HG03575 (cell line): ENCODE data around the gene THAP12.
A peak's percentile ranks its signal among the peaks of the same experiment; 100 is the strongest.
"Not testable (repeated sequence)": the region's sequence is repeated elsewhere in the genome, so short reads cannot be mapped to it uniquely, and the experiment has no call there.

Source experiments
- ATAC-seq: cut with Tn5 transposase; IDR thresholded peaks from one replicate; pipeline ENCODE4 v1.9.1; 2021; ENCODE audit not compliant: unreplicated experiment, insufficient number of reproducible peaks, low FRiP score; ENCODE audit errors: extremely low read depth

THAP12 gene

DNA sequence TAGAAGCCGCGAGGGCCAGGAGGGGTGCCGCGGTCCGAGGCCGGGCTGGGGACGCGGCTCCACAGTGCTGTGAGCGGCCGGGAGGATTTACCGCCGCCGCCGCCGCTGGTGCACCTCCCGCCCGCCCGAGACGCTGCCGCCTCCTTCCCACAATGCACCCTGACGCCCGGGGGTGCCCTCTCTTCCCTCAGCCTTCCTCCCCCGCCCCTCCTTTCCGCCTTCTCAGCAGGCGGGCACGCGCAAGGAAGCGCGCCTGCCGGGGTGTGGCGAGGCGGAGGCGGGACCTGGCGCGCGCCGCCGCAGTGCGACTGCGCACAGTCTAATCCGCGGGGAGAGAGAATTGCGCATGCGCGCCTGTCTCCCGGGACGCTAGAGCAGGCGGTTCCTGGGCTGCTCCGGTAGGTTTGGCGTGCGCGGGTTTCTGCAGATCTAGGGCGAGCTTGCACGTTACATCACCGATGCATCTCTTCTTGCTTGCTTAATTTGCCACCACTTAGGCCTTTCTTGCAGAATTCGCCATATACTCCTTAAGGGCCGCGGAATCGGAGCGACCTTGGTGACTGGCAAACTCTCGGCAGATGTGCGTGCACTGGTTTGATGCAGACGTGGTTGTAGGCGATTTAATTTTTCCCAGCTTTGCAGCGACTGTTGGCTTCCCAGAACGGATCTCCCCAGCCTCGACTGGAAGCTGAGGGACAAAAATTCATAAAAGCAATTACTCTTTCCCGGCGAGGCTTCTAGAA, at the start of gene THAP12, which contains the start of gene GVQW3:
Gene THAP12 (minus strand): TSS at position 156 of the 743 bp plus-strand sequence. CDS start 296 bp downstream, outside the sequence.
Gene GVQW3 (plus strand): TSS at position 347 of the 743 bp plus-strand sequence. CDS start 506 bp downstream, outside the sequence.
- ATAC-seq = peak; percentile 29

DNA sequence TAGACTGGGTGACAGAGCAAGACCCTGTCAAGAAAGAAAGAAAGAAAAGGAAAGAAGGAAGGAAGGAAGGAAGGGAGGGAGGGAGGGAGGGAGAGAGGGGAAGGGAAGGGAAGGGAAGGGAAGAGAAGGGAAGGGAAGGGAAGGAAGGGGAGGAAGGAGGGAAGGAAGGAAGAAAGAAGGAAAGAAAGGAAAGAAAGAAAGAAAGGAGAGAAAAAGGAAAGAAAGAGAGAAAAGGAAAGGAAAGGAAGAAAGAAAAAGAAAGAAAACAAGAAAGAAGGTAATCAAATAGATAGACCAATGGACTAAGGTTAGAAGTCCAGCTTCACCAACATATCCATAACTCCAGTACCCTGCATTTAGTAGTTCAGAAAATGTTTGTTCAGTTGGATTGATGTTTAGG, 45.7 kb upstream of the THAP12 start:
- no peak for ATAC-seq

DNA sequence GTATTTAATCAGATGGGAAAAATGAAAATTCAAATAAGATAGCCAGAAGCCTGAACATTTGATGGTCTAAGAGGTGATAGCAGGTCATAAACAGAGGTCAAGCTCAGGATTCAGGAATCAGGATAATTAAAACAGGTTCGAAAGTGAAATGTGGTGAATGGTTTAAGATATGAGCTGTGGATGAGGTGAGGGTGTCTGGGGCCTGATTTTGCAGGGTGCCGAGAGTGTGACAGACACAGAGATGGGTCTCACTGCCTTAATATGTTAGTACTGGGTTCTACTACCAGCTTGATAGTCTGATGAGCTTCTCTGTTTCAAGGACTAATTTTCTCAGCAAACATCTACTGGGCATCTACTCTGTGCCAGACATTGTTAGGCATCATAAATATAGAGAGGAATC, 44.0 kb upstream of the THAP12 start:
- ATAC-seq = no peak

- no peak for ATAC-seq
Measured at GRCh38 chr11:76424379-76424778, 43.4 kb upstream of the THAP12 start.

DNA sequence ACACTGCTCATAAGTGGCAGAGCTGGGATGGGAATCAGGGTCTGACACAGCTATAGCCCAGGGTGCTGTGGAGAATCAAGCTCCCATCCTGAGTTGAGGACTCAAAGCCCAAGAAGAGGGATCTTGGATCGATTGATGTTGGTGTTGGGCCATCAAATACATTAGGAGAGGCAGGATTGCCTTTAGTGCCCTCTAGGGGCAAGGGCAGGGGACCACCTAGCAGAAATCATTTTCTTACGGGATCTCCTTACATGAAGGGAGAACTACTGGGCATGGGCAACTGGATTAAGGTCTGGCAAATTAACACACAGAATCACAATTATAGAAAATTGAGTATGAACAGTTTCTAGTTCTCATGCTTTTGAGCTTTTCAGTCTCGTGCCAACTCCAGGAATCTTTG, 39.0 kb upstream of the THAP12 start:
- no peak for ATAC-seq

DNA sequence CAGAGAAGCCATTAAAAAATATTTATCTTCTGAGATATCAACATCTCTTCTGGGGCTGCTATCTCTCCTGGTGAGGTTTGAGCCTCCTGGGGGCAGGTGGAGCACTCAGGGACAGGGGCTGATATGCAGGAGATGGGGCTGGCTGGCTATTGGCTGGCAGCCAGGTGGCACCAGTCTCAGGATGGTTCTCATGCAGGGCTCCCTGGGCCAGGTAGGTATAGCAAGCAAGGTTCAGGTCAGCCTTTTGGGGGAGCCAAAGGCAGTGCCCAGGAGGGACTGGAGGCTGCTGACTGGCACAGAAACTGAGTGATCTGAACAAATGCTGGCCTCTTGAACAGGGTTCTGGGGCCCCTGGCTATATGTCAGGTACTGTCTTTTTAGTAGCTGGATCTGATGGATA, 34.1 kb upstream of the THAP12 start:
- no peak for ATAC-seq

- ATAC-seq = no peak
Measured at GRCh38 chr11:76410851-76411357, 30.0 kb upstream of the THAP12 start.

- ATAC-seq = no peak
Measured at GRCh38 chr11:76408171-76408965, 27.4 kb upstream of the THAP12 start.

DNA sequence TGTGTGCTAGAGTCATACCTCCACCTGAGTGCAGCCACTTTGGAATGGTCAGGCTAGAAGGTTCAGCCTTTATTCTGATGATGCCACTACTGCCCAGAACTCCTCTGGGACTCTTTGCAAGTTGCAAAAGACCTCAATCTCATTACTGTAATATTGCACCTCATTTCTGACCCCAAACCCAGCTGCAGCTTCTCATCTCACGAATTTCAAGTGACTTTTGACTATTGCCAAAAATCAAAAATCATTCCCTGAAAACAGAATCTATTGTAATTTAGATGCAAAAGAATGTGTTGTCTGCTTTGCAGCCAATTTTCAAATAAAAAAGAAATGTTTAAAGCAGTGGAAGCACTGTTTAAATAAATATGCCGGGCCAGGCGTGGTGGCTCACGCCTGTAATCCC, 25.4 kb upstream of the THAP12 start:
- no peak for ATAC-seq

DNA sequence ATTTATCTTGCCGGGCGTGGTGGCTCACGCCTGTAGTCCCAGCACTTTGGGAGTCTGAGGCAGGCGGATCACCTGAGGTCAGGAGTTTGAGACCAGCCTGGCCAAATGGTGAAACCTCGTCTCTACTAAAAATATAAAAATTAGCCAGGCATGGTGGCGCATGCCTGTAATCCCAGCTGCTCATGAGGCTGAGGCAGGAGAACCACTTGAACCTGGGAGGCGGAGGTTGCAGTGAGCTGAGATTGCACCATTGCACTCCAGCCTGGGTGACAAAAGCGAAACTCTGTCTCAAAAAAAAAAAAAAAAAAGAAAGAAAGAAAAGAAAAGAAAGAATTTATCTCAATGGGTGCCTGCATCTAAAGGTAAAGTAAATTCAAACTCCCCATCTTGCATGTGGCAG, 20.6 kb upstream of the THAP12 start:
- ATAC-seq = not testable (repeated sequence)

GRCh38 chr11:76400967-76401366, 20.0 kb upstream of the THAP12 start:
- ATAC-seq = no peak

DNA sequence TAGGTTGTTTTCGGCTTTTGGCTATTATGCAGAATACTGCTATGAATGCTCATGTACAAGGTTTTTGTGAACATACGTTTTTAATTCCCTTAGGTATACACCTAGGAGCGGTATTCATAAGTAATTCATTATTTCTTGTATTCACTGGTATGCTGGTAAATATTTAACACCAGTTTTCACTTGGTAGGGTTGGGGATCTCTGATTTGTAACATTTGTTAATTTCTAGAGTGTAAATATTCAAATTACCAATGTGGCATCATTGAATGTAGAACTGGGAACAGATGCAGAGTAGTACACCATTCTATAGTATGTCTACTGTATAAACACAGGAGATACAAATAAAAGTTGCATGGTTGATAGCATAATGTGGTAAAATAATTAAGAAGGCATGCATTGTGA, 16.5 kb upstream of the THAP12 start:
- no peak for ATAC-seq

GRCh38 chr11:76395296-76395695, 14.4 kb upstream of the THAP12 start:
- no peak for ATAC-seq

DNA sequence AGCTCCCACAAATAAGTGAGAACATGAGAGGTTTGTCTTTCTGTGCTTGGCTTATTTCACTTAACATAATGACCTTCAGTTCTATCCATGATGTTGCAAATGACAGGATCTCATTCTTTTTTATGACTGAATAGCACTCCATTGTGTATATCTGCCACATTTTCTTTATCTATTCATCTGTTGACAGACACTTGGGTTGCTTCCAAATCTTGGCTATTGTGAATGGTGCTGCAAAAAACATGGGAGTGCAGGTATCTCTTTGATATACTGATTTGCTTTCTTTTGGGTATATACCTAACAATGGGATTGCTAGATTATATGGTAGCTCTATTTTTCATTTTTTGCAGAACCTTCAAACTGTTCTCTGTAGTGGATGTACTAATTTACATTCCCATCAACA, 13.5 kb upstream of the THAP12 start:
- no peak for ATAC-seq

DNA sequence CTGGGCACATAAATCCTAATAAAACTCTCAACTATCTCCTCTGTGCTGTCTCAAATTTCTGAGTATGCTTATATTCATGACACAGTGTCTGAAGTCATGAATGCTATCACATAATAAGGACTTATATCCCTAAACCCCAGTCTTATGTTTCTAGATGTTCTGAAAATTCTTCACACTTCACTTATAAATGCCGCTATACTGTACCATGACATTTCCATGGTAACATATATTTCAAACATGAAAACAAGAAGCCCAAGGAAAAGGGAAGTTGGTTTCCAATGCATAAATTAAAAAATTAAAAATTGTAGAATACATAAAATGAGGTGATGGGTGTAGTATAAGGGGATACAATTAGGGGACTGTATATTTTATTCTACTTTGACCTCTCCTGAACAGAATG, 11.9 kb upstream of the THAP12 start:
- no peak for ATAC-seq

DNA sequence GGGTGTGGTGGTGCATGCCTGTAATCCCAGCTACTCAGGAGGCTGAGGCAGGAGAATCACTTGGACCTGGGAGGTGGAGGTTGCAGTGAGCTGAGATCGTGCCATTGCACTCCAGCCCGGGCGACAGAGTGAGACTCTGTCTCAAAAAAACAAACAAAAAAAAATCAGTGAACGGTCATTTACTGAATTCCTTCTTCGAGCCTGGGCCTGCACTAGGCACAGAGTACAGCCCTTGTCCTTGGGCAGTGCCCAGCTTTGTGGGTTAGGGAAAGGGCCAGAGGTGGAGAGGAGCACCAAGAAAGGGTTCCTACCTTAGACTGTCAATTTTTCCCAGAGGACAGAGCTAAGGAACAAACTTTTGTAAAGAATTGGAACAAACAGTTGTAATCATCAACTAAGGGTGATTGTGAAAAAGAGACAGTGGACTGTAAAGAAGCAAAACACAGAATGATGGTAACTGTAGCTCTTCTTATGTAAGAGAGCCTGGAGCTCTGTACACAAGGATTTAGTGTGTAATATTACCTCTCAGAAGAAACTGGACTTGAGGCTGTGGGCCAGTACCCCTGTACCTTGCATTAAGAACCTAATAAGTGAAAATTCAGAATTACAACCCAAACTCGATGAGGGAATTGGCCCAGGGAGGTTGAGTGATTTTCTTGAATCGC, 11.0 kb upstream of the THAP12 start:
- no peak for ATAC-seq

DNA sequence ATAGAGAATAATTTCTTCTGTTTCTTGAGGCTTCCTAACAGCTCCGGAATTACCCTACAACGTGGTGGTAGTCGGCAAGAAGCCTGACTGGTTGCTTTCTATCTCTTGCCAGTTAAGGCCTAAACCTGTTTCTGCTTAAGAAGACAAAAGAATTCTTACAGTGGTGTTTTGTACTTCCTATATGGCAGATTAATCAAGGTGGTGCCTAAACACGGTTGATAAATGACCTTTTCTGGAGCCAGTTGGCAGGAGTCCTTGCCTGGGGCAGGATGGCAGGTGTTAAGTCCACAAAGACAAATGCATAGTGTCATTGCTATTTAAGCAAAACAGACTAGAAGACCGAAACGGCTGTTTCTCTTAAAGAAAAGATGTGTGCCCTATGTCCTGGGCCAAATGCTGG, 10.1 kb upstream of the THAP12 start:
- ATAC-seq = no peak

- ATAC-seq = no peak
Measured at GRCh38 chr11:76388408-76388807, 7.5 kb upstream of the THAP12 start.

- ATAC-seq = no peak
Measured at GRCh38 chr11:76385903-76386302, 5.0 kb upstream of the THAP12 start.

GRCh38 chr11:76382209-76382608, 1.3 kb upstream of the THAP12 start:
- ATAC-seq = no peak
